ENCODE data around the gene ATG2B.
"Not testable (repeated sequence)": the region's sequence is repeated elsewhere in the genome, so short reads cannot be mapped to it uniquely, and the experiment has no call there.

Gene ATG2B

GRCh38 chr14:96247031-96247430 is 116.1 kb downstream of the ATG2B start:
- no peak for FAIRE-seq

- no peak for FAIRE-seq
These were observed 116.6 kb downstream of the ATG2B start for GRCh38 chr14:96246539-96246847.

GRCh38 chr14:96245710-96246538 is 117.2 kb downstream of the ATG2B start:
- FAIRE-seq = no peak

GRCh38 chr14:96245074-96245473 is 118.1 kb downstream of the ATG2B start:
- not testable (repeated sequence) for FAIRE-seq

- no peak for FAIRE-seq
These were observed 119.4 kb downstream of the ATG2B start for GRCh38 chr14:96243785-96244184.

GRCh38 chr14:96242126-96242525 is 121.0 kb downstream of the ATG2B start:
- no peak for FAIRE-seq

GRCh38 chr14:96240641-96241040 is 122.5 kb downstream of the ATG2B start:
- no peak for FAIRE-seq

GRCh38 chr14:96239711-96240141 is 123.4 kb downstream of the ATG2B start:
- FAIRE-seq = no peak

- no peak for FAIRE-seq
These were observed 124.4 kb downstream of the ATG2B start for GRCh38 chr14:96238676-96239265.

- no peak for FAIRE-seq
These were observed 125.5 kb downstream of the ATG2B start for GRCh38 chr14:96237641-96238040.

- FAIRE-seq = no peak
These were observed 127.7 kb downstream of the ATG2B start for GRCh38 chr14:96235426-96235825.

- no peak for FAIRE-seq
These were observed 129.5 kb downstream of the ATG2B start for GRCh38 chr14:96233661-96234060.

- FAIRE-seq = no peak
These were observed 130.6 kb downstream of the ATG2B start for GRCh38 chr14:96232506-96232905.

- no peak for FAIRE-seq
These were observed 131.5 kb downstream of the ATG2B start for GRCh38 chr14:96231526-96232130.

- FAIRE-seq = no peak
These were observed 132.1 kb downstream of the ATG2B start for GRCh38 chr14:96231056-96231455.

- FAIRE-seq = no peak
These were observed 133.8 kb downstream of the ATG2B start for GRCh38 chr14:96229315-96229714.
